GM21360 (cell line): ENCODE data around the gene PLIN5.

Experiments used
- ATAC-seq: cut with Tn5 transposase; IDR thresholded peaks from one replicate; pipeline ENCODE4 v1.9.1; 2021; ENCODE audit warnings: mild to moderate bottlenecking, moderate library complexity; ENCODE audit not compliant: unreplicated experiment

The PLIN5 gene

GRCh38 chr19:4534836-4535658 lies at the start of gene PLIN5:
Gene PLIN5, minus strand, starts transcription at chr19:4535224. Its CDS starts 1,150 bp downstream, at chr19:4534074.
- ATAC-seq = no peak

- ATAC-seq = no peak
Measured at GRCh38 chr19:4583961-4584669, 49.1 kb upstream of the PLIN5 start.

GRCh38 chr19:4582980-4583842 lies 48.2 kb upstream of the PLIN5 start:
- ATAC-seq = no peak

- ATAC-seq = no peak
Measured at GRCh38 chr19:4581666-4582553, 46.9 kb upstream of the PLIN5 start.

- ATAC-seq = no peak
Measured at GRCh38 chr19:4580961-4581665, 46.1 kb upstream of the PLIN5 start.

- ATAC-seq = no peak
Measured at GRCh38 chr19:4580021-4580901, 45.2 kb upstream of the PLIN5 start.

- no peak for ATAC-seq
Measured at GRCh38 chr19:4579389-4579788, 44.4 kb upstream of the PLIN5 start.

GRCh38 chr19:4578552-4579248 lies 43.7 kb upstream of the PLIN5 start:
- no peak for ATAC-seq

- no peak for ATAC-seq
Measured at GRCh38 chr19:4577020-4577782, 42.2 kb upstream of the PLIN5 start.

- ATAC-seq = no peak
Measured at GRCh38 chr19:4576016-4576933, 41.3 kb upstream of the PLIN5 start.

- ATAC-seq = no peak
Measured at GRCh38 chr19:4575267-4576015, 40.4 kb upstream of the PLIN5 start.

GRCh38 chr19:4573682-4574081 lies 38.7 kb upstream of the PLIN5 start:
- no peak for ATAC-seq

- no peak for ATAC-seq
Measured at GRCh38 chr19:4571305-4571917, 36.4 kb upstream of the PLIN5 start.

- ATAC-seq = no peak
Measured at GRCh38 chr19:4570916-4571304, 35.9 kb upstream of the PLIN5 start.

- ATAC-seq = no peak
Measured at GRCh38 chr19:4570402-4570801, 35.4 kb upstream of the PLIN5 start.
